NCI-H2196 (cell line): Measurements from ENCODE around the gene GPX4.

Experiments used
- DNase-seq: peaks from one replicate; lab custom pipeline; 2025; ENCODE audit not compliant: unreplicated experiment; lab: John Stamatoyannopoulos, UW

The GPX4 gene

DNA sequence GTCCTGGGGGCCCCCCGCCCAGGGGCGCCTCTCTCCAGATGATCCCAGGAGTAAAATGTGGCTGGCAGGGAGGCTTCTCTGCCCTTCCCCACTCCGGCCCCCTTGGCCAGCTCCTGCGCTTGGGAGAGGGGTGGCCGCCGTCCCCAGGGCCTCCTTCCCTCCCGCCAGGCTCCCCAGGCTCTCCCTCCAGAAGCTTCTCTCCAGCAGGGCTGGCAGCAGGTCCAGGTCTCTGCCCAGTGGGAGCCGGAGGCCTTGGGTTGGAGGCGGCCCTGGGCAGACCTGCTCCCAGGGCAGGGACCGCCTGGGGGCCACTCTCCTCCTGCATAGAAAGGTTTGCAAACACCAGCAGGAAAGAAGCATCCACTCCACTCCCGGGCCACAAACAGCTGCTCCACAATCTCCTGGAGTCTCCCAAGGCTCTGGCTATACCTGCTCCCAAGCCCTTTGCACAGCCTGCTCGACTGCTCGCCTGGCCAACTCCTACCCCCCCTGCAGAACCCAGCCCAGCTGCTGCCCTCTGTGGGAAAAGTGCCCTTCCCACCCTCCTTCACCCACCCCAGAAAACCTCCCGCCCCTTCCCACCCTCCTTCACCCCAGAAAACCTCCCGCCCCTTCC lies 44.2 kb downstream of the GPX4 start:
- no peak for DNase-seq

DNA sequence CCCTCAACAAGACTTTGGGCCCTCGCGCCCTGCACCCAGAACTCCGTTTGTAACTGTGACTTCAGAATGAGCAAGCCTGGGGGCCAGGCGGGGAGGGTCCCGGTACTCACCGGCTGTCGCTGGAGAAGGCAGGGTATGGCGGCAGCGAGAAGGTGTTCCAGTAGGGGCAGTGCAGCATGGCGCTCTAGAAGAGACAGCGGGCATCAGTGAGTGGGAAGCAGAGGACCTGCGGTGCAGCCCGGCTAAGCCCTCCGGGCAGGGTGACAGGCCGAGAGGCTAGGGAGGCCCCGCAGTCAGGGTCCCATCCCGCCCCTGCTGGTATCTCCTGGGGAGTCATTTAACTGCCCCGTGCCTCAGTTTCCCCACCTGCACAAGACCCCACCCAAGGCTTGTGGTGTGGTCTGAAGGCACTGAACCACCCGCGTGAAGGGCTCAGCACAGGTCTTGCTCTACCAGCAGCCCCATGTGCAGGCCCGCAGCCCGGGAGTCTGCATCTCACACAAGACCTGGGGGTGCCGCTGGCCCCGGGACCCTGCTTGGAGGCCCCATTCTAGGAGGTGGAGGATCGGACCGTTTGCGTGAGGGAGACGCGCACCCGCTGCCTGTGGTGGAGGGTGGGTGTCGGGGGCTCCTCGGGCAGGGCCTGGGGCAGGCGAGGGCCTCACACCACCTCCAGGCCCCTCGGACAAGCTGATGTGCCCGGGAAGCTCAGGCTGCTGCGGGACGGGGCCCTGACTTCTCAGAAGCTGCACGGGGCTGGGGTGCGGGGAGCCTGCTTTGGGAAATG lies 45.7 kb downstream of the GPX4 start:
- no peak for DNase-seq

DNA sequence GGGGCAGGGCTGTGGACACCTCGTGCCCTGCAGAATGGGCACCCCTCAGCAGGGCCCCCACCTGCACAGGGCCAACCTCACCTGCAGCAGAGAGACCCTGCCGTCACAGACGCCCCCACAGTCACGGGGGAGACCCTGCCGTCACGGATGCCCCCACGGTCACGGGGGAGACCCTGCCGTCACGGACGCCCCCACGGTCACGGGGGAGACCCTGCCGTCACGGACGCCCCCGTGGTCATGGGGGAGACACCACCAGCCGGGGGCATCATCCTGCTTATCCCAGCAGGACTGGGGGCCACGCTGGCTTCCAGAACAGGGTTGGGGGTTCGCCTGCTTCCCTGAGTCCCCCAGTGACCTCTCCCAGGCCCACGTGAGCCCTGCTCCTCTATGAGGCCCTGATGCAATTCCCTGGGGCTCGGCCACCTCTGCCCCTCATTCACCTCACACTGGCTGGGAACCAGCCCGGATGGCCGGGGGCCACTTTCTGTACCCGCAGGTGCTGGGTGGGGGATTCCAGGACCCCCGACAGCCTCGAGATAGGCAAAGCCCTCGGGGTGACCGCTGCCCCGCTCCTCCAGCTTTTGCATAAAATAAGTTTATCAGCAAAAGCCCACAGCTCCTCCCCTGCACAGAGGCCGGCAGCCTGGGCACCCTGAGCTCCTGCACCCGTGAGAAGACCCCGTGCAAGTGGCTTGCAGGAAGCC lies 46.7 kb downstream of the GPX4 start:
- no peak for DNase-seq

DNA sequence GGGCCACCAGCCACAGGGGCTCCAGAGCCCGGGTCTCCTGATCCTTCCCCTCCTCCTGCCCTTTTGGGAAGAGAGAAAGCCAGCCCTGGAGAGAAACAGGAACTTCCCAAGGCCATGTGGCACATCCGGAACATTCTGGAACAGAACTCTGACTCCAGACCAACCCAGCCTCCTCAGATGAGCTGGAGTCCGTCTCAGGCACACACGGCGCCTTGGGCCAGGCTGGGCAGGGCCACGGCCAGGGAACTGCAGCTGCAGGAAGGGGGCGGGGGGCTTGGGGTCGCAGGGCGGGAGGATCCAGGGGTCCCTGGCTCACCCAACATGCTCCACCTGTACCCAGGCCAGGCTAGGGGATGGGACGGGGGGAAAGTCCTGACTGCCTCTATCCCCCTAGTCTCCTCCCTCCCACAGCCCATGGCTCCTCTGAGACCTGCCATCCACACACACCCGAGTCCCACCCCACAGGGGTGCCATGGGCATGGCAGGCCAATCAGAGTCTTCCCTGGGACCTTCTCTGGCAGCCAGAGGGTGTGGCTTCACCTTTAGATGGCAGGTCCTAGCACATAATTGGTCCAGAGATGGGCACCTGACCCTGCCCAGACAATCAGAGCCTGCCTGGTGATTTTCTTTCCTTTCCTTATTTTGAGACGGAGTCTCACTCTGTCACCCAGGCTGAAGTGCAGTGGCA lies 47.4 kb downstream of the GPX4 start:
- DNase-seq, result no peak

GRCh38 chr19:1151917-1152587 lies 48.3 kb downstream of the GPX4 start:
- DNase-seq, result no peak

DNA sequence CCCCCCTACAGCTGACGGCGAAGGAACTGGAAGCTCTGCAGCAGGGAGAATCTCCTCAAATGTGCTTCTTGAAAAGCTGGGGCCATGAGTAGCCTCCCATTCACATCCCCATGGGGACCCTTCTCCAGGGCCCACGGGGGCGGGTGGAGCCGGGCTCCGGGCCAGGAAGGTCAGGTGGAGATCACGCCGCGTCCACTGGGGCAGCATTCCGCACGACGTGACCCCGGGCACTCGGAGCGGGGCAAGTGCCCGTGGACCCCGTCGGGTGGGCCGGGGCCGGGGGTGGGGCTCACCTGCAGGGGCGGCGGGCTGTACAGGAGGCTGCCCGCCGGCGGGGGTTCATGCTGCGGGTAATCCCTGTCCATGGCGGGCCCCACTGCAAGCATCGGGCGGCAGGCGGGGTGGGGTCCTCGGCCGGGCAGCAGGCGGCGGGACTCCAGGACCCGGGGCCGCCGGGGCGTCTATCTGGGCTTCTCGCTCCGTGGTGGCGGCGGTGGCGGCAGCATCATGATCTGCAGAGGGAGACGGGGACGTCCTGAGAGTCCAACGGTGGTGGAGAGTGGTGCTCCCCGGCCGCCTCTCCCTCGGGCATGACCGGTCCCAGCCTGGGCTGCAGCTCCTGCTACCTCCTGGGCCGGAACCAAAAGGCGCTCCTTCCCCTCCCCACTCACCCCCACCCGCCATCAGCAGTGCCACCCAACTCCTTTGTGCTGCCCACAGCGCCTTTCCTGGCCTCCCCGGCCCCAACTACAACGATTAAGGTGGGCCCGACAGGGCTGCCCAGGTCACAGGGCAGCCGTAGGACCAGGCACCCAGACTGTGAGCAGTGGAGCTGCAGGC lies 50.3 kb downstream of the GPX4 start:
- DNase-seq, result no peak

- no peak for DNase-seq
Measured at GRCh38 chr19:1154731-1155351, 51.0 kb downstream of the GPX4 start.

GRCh38 chr19:1155352-1156304 lies 51.8 kb downstream of the GPX4 start:
- no peak for DNase-seq
